PC-3 (cell line): ENCODE measurements around the gene SLC12A5. TPM values are rescaled to one million over a fixed set of nuclear protein-coding genes. Genes with fewer than 3 reads are reported as not detected.

Experiments used
- ATAC-seq: fragments of 200-7000 bp; cut with Tn5 transposase; 2 replicates; pipeline ENCODE4 v1.9.1; 2020; ENCODE audit warnings: mild to moderate bottlenecking, moderate library complexity
- BruUV-seq: library from RNA; stranded (reverse); fragments of 400-500 nt; replicated peaks from 2 replicates; lab custom pipeline; 2021; lab: Mats Ljungman, UMichigan
- CTCF ChIA-PET: fragments of 300-600 bp; sonication (Branson Sonifier 250); formaldehyde crosslinking; loops from one replicate; lab custom pipeline; 2022; ENCODE audit warnings: antibody characterized with exemption; lab: Charles Lee
- POLR2A ChIA-PET: fragments of 300-600 bp; sonication (Branson Sonifier 250); formaldehyde crosslinking; loops from one replicate; lab custom pipeline; 2022; ENCODE audit warnings: antibody characterized with exemption; ENCODE audit not compliant: unreplicated experiment; lab: Charles Lee
- DNase-seq: peaks from one replicate; pipeline ENCODE4 v3.0.0-alpha.2; 2015
- H2AFZ ChIP-seq: fragments of 300-600 bp; sonication (generic); 2 replicates; pipeline ENCODE4 v1.6.0; 2016; ENCODE audit warnings: antibody characterized with exemption, low read length
- H3F3A ChIP-seq: fragments of 300-600 bp; sonication (generic); one replicate; pipeline ENCODE4 v1.6.0; 2017; ENCODE audit warnings: antibody characterized with exemption, low read length, control low read depth, mild to moderate bottlenecking; ENCODE audit not compliant: unreplicated experiment
- H3K27ac ChIP-seq: fragments of 300-600 bp; sonication (generic); 2 replicates; pipeline ENCODE4 v1.5.1; 2016; ENCODE audit warnings: mild to moderate bottlenecking, low read length
- H3K27me3 ChIP-seq: fragments of 300-600 bp; sonication (generic); 2 replicates; pipeline ENCODE4 v1.6.1; 2016; ENCODE audit warnings: low read length, mixed read lengths
- H3K36me3 ChIP-seq: fragments of 300-600 bp; sonication (generic); 2 replicates; pipeline ENCODE4 v1.6.1; 2016; ENCODE audit warnings: low read depth, mixed run types, low read length, mixed read lengths
- H3K4me1 ChIP-seq: fragments of 300-600 bp; sonication (generic); 2 replicates; pipeline ENCODE4 v1.5.1; 2016; ENCODE audit warnings: low read length; ENCODE audit not compliant: insufficient read depth
- H3K4me2 ChIP-seq: fragments of 300-600 bp; sonication (generic); 2 replicates; pipeline ENCODE4 v1.6.0; 2016; ENCODE audit warnings: low read length
- H3K4me3 ChIP-seq: fragments of 300-600 bp; sonication (generic); 2 replicates; pipeline ENCODE4 v1.5.1; 2016; ENCODE audit warnings: mild to moderate bottlenecking, low read length, mixed read lengths
- H3K79me2 ChIP-seq: fragments of 300-600 bp; sonication (generic); 2 replicates; pipeline ENCODE4 v1.6.1; 2017; ENCODE audit warnings: low read length, mixed read lengths
- H3K9ac ChIP-seq: fragments of 300-600 bp; sonication (generic); 2 replicates; pipeline ENCODE4 v1.6.0; 2016; ENCODE audit warnings: mild to moderate bottlenecking, low read length
- H3K9me2 ChIP-seq: fragments of 300-600 bp; sonication (generic); replicated peaks from 2 replicates; pipeline ENCODE4 v1.6.1; 2016; ENCODE audit warnings: mixed run types, low read length, mixed read lengths
- H3K9me3 ChIP-seq: fragments of 300-600 bp; sonication (generic); 2 replicates; pipeline ENCODE4 v1.6.1; 2016; ENCODE audit warnings: low read length, mixed read lengths
- H4K20me1 ChIP-seq: fragments of 300-600 bp; sonication (generic); 2 replicates; pipeline ENCODE4 v1.6.1; 2016; ENCODE audit warnings: low read length, mixed read lengths
- EZH2 ChIP-seq: fragments of 300-600 bp; sonication (generic); IDR thresholded peaks from one replicate; pipeline ENCODE4 v1.6.1; 2017; ENCODE audit warnings: antibody characterized with exemption, mild to moderate bottlenecking, low read length; ENCODE audit not compliant: unreplicated experiment
- EZH2phosphoT487 ChIP-seq: fragments of 300-600 bp; sonication (generic); IDR thresholded peaks from 2 replicates; pipeline ENCODE4 v1.6.1; 2018; ENCODE audit warnings: mild to moderate bottlenecking, antibody characterized with exemption, low read length, borderline replicate concordance
- intact Hi-C: fragments of 100-400 bp; cut with micrococcal nuclease; formaldehyde crosslinking; loops from 2 replicates; pipeline ENCODE4 v1.9.0; 2023
- total RNA-seq: library from RNA; depleted of rRNA; stranded (reverse); fragments of >200 nt; gene quantifications from 2 replicates; pipeline ENCODE4 v1.2.3, GENCODE V29; 2014
- TF ChIP-seq, protein P1 (sequence below): fragments of 300-600 bp; sonication (generic); conservative IDR thresholded peaks from 2 replicates; pipeline ENCODE4 v1.5.1; 2017; ENCODE audit warnings: antibody characterized with exemption, low read depth, mild to moderate bottlenecking, low read length

Gene SLC12A5
- total RNA-seq, 1 experiment from 2014 or later, result 2.4 TPM

DNA sequence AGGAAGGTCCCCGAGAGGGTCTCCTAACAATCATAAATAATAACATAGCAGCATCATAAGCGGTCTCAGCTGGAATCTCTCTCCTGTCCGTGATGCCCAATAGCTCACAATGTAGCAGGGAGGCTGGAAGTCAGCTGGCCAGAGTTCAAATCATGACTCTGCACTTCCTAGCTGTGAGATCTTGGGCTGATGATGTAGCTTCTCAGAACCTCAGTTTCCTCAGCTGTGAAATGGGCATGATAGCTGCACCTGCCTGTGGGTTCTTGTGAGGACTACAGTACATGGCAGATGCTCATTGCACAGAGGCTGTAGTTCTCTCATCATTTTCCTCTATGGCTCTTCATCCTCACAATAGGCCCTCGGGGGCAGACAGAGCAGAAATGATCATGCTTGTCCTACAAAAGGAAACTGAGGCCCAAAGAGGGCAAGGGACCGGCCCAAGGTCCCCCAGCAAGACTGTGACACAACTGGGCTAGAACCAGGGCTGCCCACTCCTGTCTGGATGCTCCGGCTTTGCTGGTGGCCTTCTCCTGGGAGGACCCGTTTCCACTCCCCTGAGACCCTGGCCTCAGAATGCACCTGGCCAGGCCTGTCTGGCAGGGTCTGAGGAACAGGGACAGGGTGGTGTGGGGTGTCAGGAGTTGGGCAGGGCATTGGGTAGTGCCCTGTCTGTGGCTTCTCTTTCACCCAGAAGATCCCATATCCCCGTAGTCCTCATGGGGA, 17.7 kb downstream of the SLC12A5 start:
- no peak for TF ChIP-seq EZH2
- no peak for TF ChIP-seq EZH2phosphoT487
- TF ChIP-seq, protein P1, sequence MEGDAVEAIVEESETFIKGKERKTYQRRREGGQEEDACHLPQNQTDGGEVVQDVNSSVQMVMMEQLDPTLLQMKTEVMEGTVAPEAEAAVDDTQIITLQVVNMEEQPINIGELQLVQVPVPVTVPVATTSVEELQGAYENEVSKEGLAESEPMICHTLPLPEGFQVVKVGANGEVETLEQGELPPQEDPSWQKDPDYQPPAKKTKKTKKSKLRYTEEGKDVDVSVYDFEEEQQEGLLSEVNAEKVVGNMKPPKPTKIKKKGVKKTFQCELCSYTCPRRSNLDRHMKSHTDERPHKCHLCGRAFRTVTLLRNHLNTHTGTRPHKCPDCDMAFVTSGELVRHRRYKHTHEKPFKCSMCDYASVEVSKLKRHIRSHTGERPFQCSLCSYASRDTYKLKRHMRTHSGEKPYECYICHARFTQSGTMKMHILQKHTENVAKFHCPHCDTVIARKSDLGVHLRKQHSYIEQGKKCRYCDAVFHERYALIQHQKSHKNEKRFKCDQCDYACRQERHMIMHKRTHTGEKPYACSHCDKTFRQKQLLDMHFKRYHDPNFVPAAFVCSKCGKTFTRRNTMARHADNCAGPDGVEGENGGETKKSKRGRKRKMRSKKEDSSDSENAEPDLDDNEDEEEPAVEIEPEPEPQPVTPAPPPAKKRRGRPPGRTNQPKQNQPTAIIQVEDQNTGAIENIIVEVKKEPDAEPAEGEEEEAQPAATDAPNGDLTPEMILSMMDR, result no peak
- peaks cover 60% of the 10 kb centered on the region for H3K27me3 ChIP-seq
- no peak overlapping the region for H2AFZ ChIP-seq
- CTCF ChIA-PET, result no interaction called here
- H3K4me3 ChIP-seq, result no peak overlapping the region
- no peak overlapping the region for H3K4me2 ChIP-seq
- DNase-seq (no peak), ATAC-seq (no peak)
- H3K9me2 ChIP-seq, result no peaks in the 10 kb centered on the region
- no peaks in the 10 kb centered on the region for H3K4me1 ChIP-seq
- intact Hi-C loops, result no loop called here
- H3F3A ChIP-seq, result no peaks in the 10 kb centered on the region
- H4K20me1 ChIP-seq, result no peaks in the 10 kb centered on the region
- POLR2A ChIA-PET, result no interaction called here
- H3K9ac ChIP-seq, result no peak overlapping the region
- H3K9me3 ChIP-seq, result no peaks in the 10 kb centered on the region
- H3K36me3 ChIP-seq, result no peaks in the 10 kb centered on the region
- H3K27ac ChIP-seq, result no peak overlapping the region
- H3K79me2 ChIP-seq, result no peaks in the 10 kb centered on the region
- no TSS peak for BruUV-seq

DNA sequence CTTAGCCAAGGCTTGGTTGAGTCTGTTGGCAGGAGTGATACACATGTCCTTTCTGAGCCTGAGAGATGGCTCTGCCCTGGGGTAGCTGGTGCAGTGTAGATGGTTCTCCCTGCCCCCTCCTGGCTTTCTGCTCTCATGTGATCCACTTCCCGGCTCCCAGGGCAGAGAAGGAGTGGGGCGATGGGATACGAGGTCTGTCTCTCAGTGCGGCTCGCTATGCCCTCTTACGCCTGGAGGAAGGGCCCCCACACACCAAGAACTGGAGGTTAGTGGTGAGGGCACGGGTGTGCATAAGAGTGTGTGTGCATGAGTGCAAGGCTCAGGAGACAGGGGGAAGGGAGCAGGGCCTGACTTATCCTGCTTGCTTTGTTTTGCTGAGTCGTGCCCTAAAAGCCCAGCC, 18.8 kb downstream of the SLC12A5 start:
- H3F3A ChIP-seq, result no peaks in the 10 kb centered on the region

DNA sequence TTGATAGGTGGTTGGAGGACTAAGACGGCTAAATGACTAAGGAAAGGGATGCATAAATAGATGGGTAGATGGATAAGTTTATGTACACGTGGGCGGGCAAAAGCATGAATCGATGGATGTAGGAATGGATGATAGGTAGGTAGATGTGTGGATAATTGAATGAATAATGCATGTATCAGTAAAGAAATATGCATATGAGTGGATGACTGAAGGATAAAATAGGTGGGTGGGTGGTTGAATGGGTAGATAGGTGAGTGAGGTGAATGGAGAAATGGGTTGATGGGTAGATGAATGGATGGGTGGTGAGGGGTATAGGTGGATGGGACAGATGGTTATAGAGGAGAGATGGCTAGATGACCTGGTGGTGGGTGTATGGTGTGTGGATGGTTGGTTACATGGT, 20.2 kb downstream of the SLC12A5 start:
- Histone ChIP-seq H3K9me2 (no peaks in the 10 kb centered on the region), H3K36me3 (no peaks in the 10 kb centered on the region), H3K4me1 (no peaks in the 10 kb centered on the region), H3K4me2 (no peak overlapping the region), H3K9ac (no peak overlapping the region), H2AFZ (no peak overlapping the region), H4K20me1 (no peaks in the 10 kb centered on the region), H3K27me3 (peaks cover 38% of the 10 kb centered on the region; the same call in 1 of the 2 replicates), H3F3A (no peaks in the 10 kb centered on the region), H3K4me3 (no peak overlapping the region), H3K9me3 (no peaks in the 10 kb centered on the region), H3K27ac (no peak overlapping the region), H3K79me2 (no peaks in the 10 kb centered on the region)
- intact Hi-C loops, result no loop called here
- ATAC-seq (no peak), DNase-seq (no peak)
- ChIA-PET CTCF (no interaction called here), POLR2A (no interaction called here)
- TF ChIP-seq EZH2, result no peak
- no peak for TF ChIP-seq EZH2phosphoT487
- TF ChIP-seq, protein P1, result no peak
- no TSS peak for BruUV-seq

More for the DNA sequence above, 18.8 kb downstream of the SLC12A5 start:
- intact Hi-C loops, result no loop called here
- Histone ChIP-seq H3K79me2 (no peaks in the 10 kb centered on the region), H3K9me2 (no peaks in the 10 kb centered on the region), H3K27me3 (peaks cover 52% of the 10 kb centered on the region), H3K9ac (no peak overlapping the region), H3K4me1 (no peaks in the 10 kb centered on the region), H3K4me2 (no peak overlapping the region), H3K9me3 (no peaks in the 10 kb centered on the region), H4K20me1 (no peaks in the 10 kb centered on the region), H3K27ac (no peak overlapping the region), H3K36me3 (no peaks in the 10 kb centered on the region), H2AFZ (no peak overlapping the region), H3K4me3 (no peak overlapping the region)
- no peak for DNase-seq
- no peak for ATAC-seq
- no TSS peak for BruUV-seq
- CTCF ChIA-PET, result no interaction called here
- TF ChIP-seq EZH2phosphoT487 (no peak), EZH2 (no peak)
- TF ChIP-seq, protein P1, result no peak
- POLR2A ChIA-PET, result no interaction called here
